Astrocyte (in vitro differentiated cells and primary cell): ENCODE data around the gene PLEKHA6. TPM values are rescaled to one million over a fixed set of nuclear protein-coding genes. Genes with fewer than 3 reads are reported as not detected.

ENCODE experiments used
- DNase-seq: peaks from one replicate; pipeline ENCODE4 v3.0.0-alpha.2; 2010; ENCODE audit warnings: low read depth
- FAIRE-seq: peaks from 2 replicates; lab custom pipeline; 2011; peaks lifted over from hg19 to GRCh38; lab: Jason Lieb, UNC
- H2AFZ ChIP-seq: 2 replicates; pipeline ENCODE4 v1.6.0; 2012; ENCODE audit warnings: low read depth, low read length, inconsistent platforms
- H3K27ac ChIP-seq: 2 replicates; pipeline ENCODE4 v1.5.1; 2011; ENCODE audit warnings: low read depth, low read length, inconsistent platforms
- H3K27me3 ChIP-seq: 2 replicates; pipeline ENCODE4 v1.6.0; 2011; ENCODE audit warnings: low read length, inconsistent platforms; ENCODE audit not compliant: insufficient read depth
- H3K36me3 ChIP-seq: 2 replicates; pipeline ENCODE4 v1.5.1; 2011; ENCODE audit warnings: low read length, inconsistent platforms; ENCODE audit not compliant: insufficient read depth
- H3K4me1 ChIP-seq: 2 replicates; pipeline ENCODE4 v1.5.1; 2011; ENCODE audit warnings: low read length, inconsistent platforms; ENCODE audit not compliant: insufficient read depth
- H3K4me2 ChIP-seq: 2 replicates; pipeline ENCODE4 v1.6.0; 2012; ENCODE audit warnings: low read length, inconsistent platforms
- H3K4me3 ChIP-seq: 2 replicates; pipeline ENCODE4 v1.5.1; 2011; ENCODE audit warnings: low read depth, mild to moderate bottlenecking, low read length, inconsistent platforms; ENCODE audit not compliant: insufficient read depth
- H3K79me2 ChIP-seq: 2 replicates; pipeline ENCODE4 v1.6.0; 2012; ENCODE audit warnings: mild to moderate bottlenecking, low read length, inconsistent platforms; ENCODE audit not compliant: insufficient read depth
- H3K9ac ChIP-seq: 2 replicates; pipeline ENCODE4 v1.6.0; 2012; ENCODE audit warnings: mild to moderate bottlenecking, low read length, inconsistent platforms
- H3K9me3 ChIP-seq: 2 replicates; pipeline ENCODE4 v1.5.1; 2012; ENCODE audit warnings: low read depth, mild to moderate bottlenecking, low read length, inconsistent platforms; ENCODE audit not compliant: insufficient read depth
- H4K20me1 ChIP-seq: 2 replicates; pipeline ENCODE4 v1.6.0; 2012; ENCODE audit warnings: low read length, inconsistent platforms; ENCODE audit not compliant: insufficient read depth
- H3K27ac Mint-ChIP-seq: one replicate; pipeline ENCODE4 v1.8.0; 2021; ENCODE audit warnings: mild to moderate bottlenecking, mixed read lengths; ENCODE audit not compliant: unreplicated experiment
- H3K27me3 Mint-ChIP-seq: one replicate; pipeline ENCODE4 v1.8.0; 2021; ENCODE audit warnings: low read depth, mixed read lengths; ENCODE audit not compliant: unreplicated experiment
- H3K36me3 Mint-ChIP-seq: one replicate; pipeline ENCODE4 v1.8.0; 2021; ENCODE audit warnings: low read depth, mixed read lengths; ENCODE audit not compliant: unreplicated experiment
- H3K4me1 Mint-ChIP-seq: one replicate; pipeline ENCODE4 v1.8.0; 2021; ENCODE audit warnings: low read depth, mixed read lengths; ENCODE audit not compliant: unreplicated experiment
- H3K4me3 Mint-ChIP-seq: one replicate; pipeline ENCODE4 v1.8.0; 2021; ENCODE audit warnings: mild to moderate bottlenecking, moderate library complexity, mixed read lengths; ENCODE audit not compliant: unreplicated experiment
- H3K9me3 Mint-ChIP-seq: one replicate; pipeline ENCODE4 v1.8.0; 2021; ENCODE audit warnings: mild to moderate bottlenecking, mixed read lengths; ENCODE audit not compliant: unreplicated experiment
- CTCF ChIP-seq: IDR thresholded peaks from 2 replicates; pipeline ENCODE4 v1.5.1; 2011; ENCODE audit warnings: low read depth, mild to moderate bottlenecking, inconsistent platforms, low read length, moderate library complexity; ENCODE audit not compliant: insufficient read depth
- EZH2 ChIP-seq: IDR thresholded peaks from 2 replicates; pipeline ENCODE4 v1.6.1; 2012; ENCODE audit warnings: mild to moderate bottlenecking, low read length, inconsistent platforms; ENCODE audit not compliant: insufficient read depth
- total RNA-seq: library from RNA; stranded (reverse); gene quantifications from 2 replicates; pipeline ENCODE4 v1.2.1, GENCODE V29; 2021

Gene PLEKHA6
- total RNA-seq, 1 donor from 2014 or later: 1.5 TPM

GRCh38 chr1:204336421-204337035 is 23.2 kb downstream of the PLEKHA6 start:
- TF ChIP-seq EZH2 (no peak), CTCF (no peak)
- Mint-ChIP-seq H3K27me3 (peaks cover 23% of the 10 kb centered on the region), H3K4me3 (no peak overlapping the region), H3K4me1 (peaks cover 4% of the 10 kb centered on the region), H3K36me3 (no peaks in the 10 kb centered on the region), H3K9me3 (no peaks in the 10 kb centered on the region), H3K27ac (no peak overlapping the region)
- Histone ChIP-seq H3K27me3 (peaks cover 7% of the 10 kb centered on the region), H4K20me1 (peaks cover 5% of the 10 kb centered on the region), H3K4me1 (peaks cover 14% of the 10 kb centered on the region), H3K27ac (no peak overlapping the region), H3K4me3 (no peak overlapping the region), H3K36me3 (no peaks in the 10 kb centered on the region), H3K79me2 (no peaks in the 10 kb centered on the region), H2AFZ (no peak overlapping the region), H3K4me2 (no peak overlapping the region), H3K9me3 (no peaks in the 10 kb centered on the region), H3K9ac (no peak overlapping the region)
- DNase-seq (no peak), FAIRE-seq (no peak)

DNA sequence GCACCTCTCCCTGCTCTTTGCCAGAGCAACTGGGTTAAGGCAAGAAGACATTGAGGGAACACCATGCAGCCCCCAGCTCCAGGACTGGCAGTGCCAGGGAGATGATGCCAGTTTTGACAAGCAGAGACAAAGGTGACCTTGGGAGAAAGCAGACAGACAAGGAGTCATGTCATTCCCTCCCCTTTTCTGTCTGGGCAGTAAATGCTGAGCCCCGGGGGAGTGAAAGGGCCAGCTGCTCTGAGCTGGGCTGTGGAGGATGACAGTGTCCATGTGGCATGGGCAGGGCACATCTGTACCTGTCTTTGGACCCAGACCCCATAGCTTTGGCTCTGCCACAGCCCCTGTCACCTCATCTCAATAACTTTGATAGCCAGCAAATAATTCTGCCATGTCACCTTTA is 24.2 kb downstream of the PLEKHA6 start:
- peaks cover 23% of the 10 kb centered on the region for H3K27me3 Mint-ChIP-seq
- no peak for DNase-seq

More for the DNA sequence above, 24.2 kb downstream of the PLEKHA6 start:
- H3K36me3 ChIP-seq: no peaks in the 10 kb centered on the region
- Mint-ChIP-seq H3K9me3 (no peaks in the 10 kb centered on the region), H3K4me3 (no peak overlapping the region), H3K27ac (no peak overlapping the region), H3K4me1 (no peaks in the 10 kb centered on the region), H3K36me3 (no peaks in the 10 kb centered on the region)
- no peak overlapping the region for H3K27ac ChIP-seq
- no peak overlapping the region for H3K4me3 ChIP-seq
- H3K4me2 ChIP-seq: no peak overlapping the region
- peaks cover 9% of the 10 kb centered on the region for H3K27me3 ChIP-seq
- no peaks in the 10 kb centered on the region for H3K9me3 ChIP-seq
- no peak overlapping the region for H3K9ac ChIP-seq
- no peak for FAIRE-seq
- H2AFZ ChIP-seq: no peak overlapping the region
- H3K79me2 ChIP-seq: no peaks in the 10 kb centered on the region
- H4K20me1 ChIP-seq: peaks cover 5% of the 10 kb centered on the region
- TF ChIP-seq CTCF: no peak
- peaks cover 8% of the 10 kb centered on the region for H3K4me1 ChIP-seq
